AG04449 (cell line): Measurements from ENCODE around the gene UBE2K.
"Not testable (repeated sequence)": the region's sequence is repeated elsewhere in the genome, so short reads cannot be mapped to it uniquely, and the experiment has no call there.

Source experiments
- CTCF ChIA-PET: fragments of 350-600 bp; formaldehyde crosslinking; extraction: SDS; loops from one replicate; lab custom pipeline; 2021; ENCODE audit warnings: antibody characterized with exemption; lab: Yijun Ruan, JAX
- POLR2A ChIA-PET: fragments of 400-600, 350-600 bp; formaldehyde crosslinking; extraction: SDS; loops from one replicate; lab custom pipeline; 2020; ENCODE audit warnings: antibody characterized with exemption, inconsistent platforms; lab: Yijun Ruan, JAX
- DNase-seq: peaks from one replicate; pipeline ENCODE4 v3.0.0-alpha.2; 2010; ENCODE audit warnings: low read depth, low spot score
- H3K4me3 ChIP-seq: 2 replicates; pipeline ENCODE4 v1.5.1; 2011; ENCODE audit warnings: low read depth, mild to moderate bottlenecking, control low read depth, low read length
- CTCF ChIP-seq: IDR thresholded peaks from one replicate; pipeline ENCODE4 v1.5.1; 2011; ENCODE audit warnings: mild to moderate bottlenecking, moderate library complexity, low read length, control low read depth, inconsistent platforms; ENCODE audit not compliant: insufficient read depth; ENCODE audit errors: missing control alignments

UBE2K gene

GRCh38 chr4:39770969-39771724 lies 73.2 kb downstream of the UBE2K start:
- TF ChIP-seq CTCF: no peak
- no peak for DNase-seq
- CTCF ChIA-PET: interaction anchor here (0.6 kb wide), 1 partner anchor 54 kb away, joined by 3 read pairs; no protein-coding TSS in a partner anchor
- POLR2A ChIA-PET: no interaction called here
- H3K4me3 ChIP-seq: no peak overlapping the region

- DNase-seq, POLR2A ChIA-PET, H3K4me3 ChIP-seq, CTCF ChIA-PET: not testable (repeated sequence)
Measured at GRCh38 chr4:39781988-39782387, 84.1 kb downstream of the UBE2K start.

GRCh38 chr4:39785083-39785482 lies 87.1 kb downstream of the UBE2K start:
- CTCF ChIA-PET: no interaction called here
- no peak for TF ChIP-seq CTCF

GRCh38 chr4:39786838-39787237 lies 88.9 kb downstream of the UBE2K start:
- POLR2A ChIA-PET: no interaction called here
- no peak for DNase-seq
- no peak for TF ChIP-seq CTCF
- no peak overlapping the region for H3K4me3 ChIP-seq
- CTCF ChIA-PET: interaction anchor here (1.0 kb wide), 1 partner anchor 191 kb away, joined by 3 read pairs; no protein-coding TSS in a partner anchor

More at GRCh38 chr4:39785083-39785482, 87.1 kb downstream of the UBE2K start:
- H3K4me3 ChIP-seq: no peak overlapping the region
- no peak for DNase-seq
- POLR2A ChIA-PET: no interaction called here

- no peak for DNase-seq
- H3K4me3 ChIP-seq: no peak overlapping the region
- CTCF ChIA-PET: no interaction called here
- no peak for TF ChIP-seq CTCF
- POLR2A ChIA-PET: interaction anchor here (0.7 kb wide), 1 partner anchor 265 kb away, joined by 4 read pairs; the partner anchor contains the start of gene UGDH
Measured at GRCh38 chr4:39792128-39792527, 94.2 kb downstream of the UBE2K start.

- TF ChIP-seq CTCF: no peak
- H3K4me3 ChIP-seq: no peak overlapping the region
- ChIA-PET CTCF (no interaction called here), POLR2A (no interaction called here)
- DNase-seq: no peak
Measured at GRCh38 chr4:39792529-39792928, 94.6 kb downstream of the UBE2K start.

- DNase-seq, CTCF ChIA-PET, POLR2A ChIA-PET, H3K4me3 ChIP-seq: not testable (repeated sequence)
Measured at GRCh38 chr4:39792976-39793375, 95.0 kb downstream of the UBE2K start.
